ENCODE measurements around the gene BIK.

DNA sequence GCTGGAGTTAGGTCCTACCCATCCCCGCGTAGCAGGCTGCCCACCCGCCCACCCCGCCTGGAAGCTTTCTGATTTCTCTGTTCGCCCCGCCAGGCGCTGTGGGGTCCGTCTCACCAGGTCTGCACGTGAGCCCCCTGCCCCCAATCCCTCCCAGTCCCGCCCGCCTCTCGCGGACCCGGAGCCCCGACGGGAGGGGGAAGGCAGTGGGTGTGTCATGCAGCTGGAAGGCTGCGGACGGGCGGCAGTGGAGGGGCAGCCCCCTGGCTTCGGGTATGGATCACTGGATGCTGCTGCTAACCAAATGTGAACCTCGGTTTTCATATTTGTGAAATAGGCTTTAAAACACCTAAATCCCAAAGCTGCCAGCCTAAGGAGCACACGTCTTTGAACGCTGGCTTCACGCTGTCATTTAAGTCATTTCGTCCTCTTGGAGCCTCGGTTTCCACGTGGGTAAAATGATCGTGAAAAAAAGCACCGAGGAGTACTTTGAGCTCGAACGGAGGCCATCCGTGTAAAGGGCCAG is 568 bp upstream of the BIK start:
- TF ChIP-seq, protein P1, sequence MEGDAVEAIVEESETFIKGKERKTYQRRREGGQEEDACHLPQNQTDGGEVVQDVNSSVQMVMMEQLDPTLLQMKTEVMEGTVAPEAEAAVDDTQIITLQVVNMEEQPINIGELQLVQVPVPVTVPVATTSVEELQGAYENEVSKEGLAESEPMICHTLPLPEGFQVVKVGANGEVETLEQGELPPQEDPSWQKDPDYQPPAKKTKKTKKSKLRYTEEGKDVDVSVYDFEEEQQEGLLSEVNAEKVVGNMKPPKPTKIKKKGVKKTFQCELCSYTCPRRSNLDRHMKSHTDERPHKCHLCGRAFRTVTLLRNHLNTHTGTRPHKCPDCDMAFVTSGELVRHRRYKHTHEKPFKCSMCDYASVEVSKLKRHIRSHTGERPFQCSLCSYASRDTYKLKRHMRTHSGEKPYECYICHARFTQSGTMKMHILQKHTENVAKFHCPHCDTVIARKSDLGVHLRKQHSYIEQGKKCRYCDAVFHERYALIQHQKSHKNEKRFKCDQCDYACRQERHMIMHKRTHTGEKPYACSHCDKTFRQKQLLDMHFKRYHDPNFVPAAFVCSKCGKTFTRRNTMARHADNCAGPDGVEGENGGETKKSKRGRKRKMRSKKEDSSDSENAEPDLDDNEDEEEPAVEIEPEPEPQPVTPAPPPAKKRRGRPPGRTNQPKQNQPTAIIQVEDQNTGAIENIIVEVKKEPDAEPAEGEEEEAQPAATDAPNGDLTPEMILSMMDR (IDR thresholded peaks at IDR 0.05; ENCODE audit: borderline replicate concordance, extremely low read depth, low read length, poor library complexity, severe bottlenecking) = no peak
- no peak for TF ChIP-seq EZH2 (IDR thresholded peaks at IDR 0.05; ENCODE audit: borderline replicate concordance, low read depth, low read length, severe bottlenecking)

All from DND-41 (cell line).